Measurements from ENCODE around the gene MC1R. TPM values are rescaled to one million over a fixed set of nuclear protein-coding genes. Genes with fewer than 3 reads are reported as not detected.
"Not testable (repeated sequence)": the region's sequence is repeated elsewhere in the genome, so short reads cannot be mapped to it uniquely, and the experiment has no call there.

Gene MC1R
- total RNA-seq, 3 donors from 2014 or later (not counting 1 experiment from before 2014, with no cell fraction given): 12.3 to 22.2 (median 13.7) TPM

- Histone ChIP-seq H3K27ac (ENCODE audit: low read length) (no peak overlapping the region), H3K4me1 (ENCODE audit: control insufficient read depth, insufficient read depth, low read length) (peaks cover 8% of the 10 kb centered on the region), H3K27me3 (ENCODE audit: control insufficient read depth, insufficient read depth, low read length) (no peaks in the 10 kb centered on the region), H3K4me3 (ENCODE audit: low read length) (no peak overlapping the region), H3K9me3 (ENCODE audit: control insufficient read depth, insufficient read depth, low read length) (no peaks in the 10 kb centered on the region), H3K36me3 (ENCODE audit: control insufficient read depth, insufficient read depth, low read length) (no peaks in the 10 kb centered on the region)
- H3K9me3 Mint-ChIP-seq: no peaks in the 10 kb centered on the region
- no peak for TF ChIP-seq CTCF (IDR thresholded peaks at IDR 0.05)
- H3K27me3 Mint-ChIP-seq (ENCODE audit: low read depth in 2 of 2): no peaks in the 10 kb centered on the region
- H3K27ac Mint-ChIP-seq: no peak overlapping the region
- WGBS (ENCODE audit: insufficient coverage): 94% methylated on average over 9 of the region's 9 CpGs
- H3K4me1 Mint-ChIP-seq: peaks cover 1 to 7% of the 10 kb centered on the region in 2 donors
- H3K36me3 Mint-ChIP-seq: no peaks in the 10 kb centered on the region
- ATAC-seq (no peak), DNase-seq (no peak)
- intact Hi-C loops (cut with micrococcal nuclease): no loop called here
- no peak overlapping the region for H3K4me3 Mint-ChIP-seq
Observed at GRCh38 chr16:89966756-89967155, 48.1 kb downstream of the MC1R start.

- H3K4me3 ChIP-seq (ENCODE audit: low read length); H3K27ac ChIP-seq (ENCODE audit: low read length); DNase-seq; H3K27ac Mint-ChIP-seq; H3K9me3 Mint-ChIP-seq; H3K4me3 Mint-ChIP-seq; ATAC-seq; H3K27me3 ChIP-seq (ENCODE audit: control insufficient read depth, insufficient read depth, low read length); H3K36me3 ChIP-seq (ENCODE audit: control insufficient read depth, insufficient read depth, low read length); H3K4me1 Mint-ChIP-seq; intact Hi-C loops (cut with micrococcal nuclease); H3K27me3 Mint-ChIP-seq (ENCODE audit: low read depth in 2 of 2); H3K36me3 Mint-ChIP-seq; H3K9me3 ChIP-seq (ENCODE audit: control insufficient read depth, insufficient read depth, low read length): not testable (repeated sequence)
- H3K4me1 ChIP-seq (ENCODE audit: control insufficient read depth, insufficient read depth, low read length): peaks cover 13% of the 10 kb centered on the region
- WGBS (ENCODE audit: insufficient coverage): 97% methylated on average over 4 of the region's 5 CpGs
Observed at GRCh38 chr16:89967436-89967835, 48.8 kb downstream of the MC1R start.

GRCh38 chr16:89968074-89968473 is 49.4 kb downstream of the MC1R start:
- WGBS (ENCODE audit: insufficient coverage): 99% methylated on average over 11 of the region's 11 CpGs
- H3K36me3 Mint-ChIP-seq; ATAC-seq; H3K4me3 Mint-ChIP-seq; H3K36me3 ChIP-seq (ENCODE audit: control insufficient read depth, insufficient read depth, low read length); H3K4me1 Mint-ChIP-seq; H3K27ac ChIP-seq (ENCODE audit: low read length); H3K27ac Mint-ChIP-seq; H3K9me3 Mint-ChIP-seq; H3K27me3 ChIP-seq (ENCODE audit: control insufficient read depth, insufficient read depth, low read length); H3K4me3 ChIP-seq (ENCODE audit: low read length); H3K9me3 ChIP-seq (ENCODE audit: control insufficient read depth, insufficient read depth, low read length); intact Hi-C loops (cut with micrococcal nuclease); DNase-seq; H3K27me3 Mint-ChIP-seq (ENCODE audit: low read depth in 2 of 2): not testable (repeated sequence)
- H3K4me1 ChIP-seq (ENCODE audit: control insufficient read depth, insufficient read depth, low read length): peaks cover 15% of the 10 kb centered on the region

GRCh38 chr16:89969741-89970410 is 51.2 kb downstream of the MC1R start:
- Histone ChIP-seq H3K9me3 (ENCODE audit: control insufficient read depth, insufficient read depth, low read length) (no peaks in the 10 kb centered on the region), H3K4me1 (ENCODE audit: control insufficient read depth, insufficient read depth, low read length) (peaks cover 27% of the 10 kb centered on the region), H3K27ac (ENCODE audit: low read length) (no peak overlapping the region), H3K27me3 (ENCODE audit: control insufficient read depth, insufficient read depth, low read length) (no peaks in the 10 kb centered on the region), H3K4me3 (ENCODE audit: low read length) (no peak overlapping the region), H3K36me3 (ENCODE audit: control insufficient read depth, insufficient read depth, low read length) (no peaks in the 10 kb centered on the region)
- H3K4me1 Mint-ChIP-seq: peaks cover 9 to 20% of the 10 kb centered on the region in 2 donors
- no peaks in the 10 kb centered on the region for H3K9me3 Mint-ChIP-seq
- no peak overlapping the region for H3K4me3 Mint-ChIP-seq
- intact Hi-C loops (cut with micrococcal nuclease): no loop called here
- no peak overlapping the region for H3K27ac Mint-ChIP-seq
- no peaks in the 10 kb centered on the region for H3K27me3 Mint-ChIP-seq (ENCODE audit: low read depth in 2 of 2)
- no peak for ATAC-seq
- H3K36me3 Mint-ChIP-seq: no peaks in the 10 kb centered on the region
- WGBS (ENCODE audit: insufficient coverage): 55% methylated on average over 5 of the region's 6 CpGs
- no peak for TF ChIP-seq CTCF (IDR thresholded peaks at IDR 0.05)
- DNase-seq: no peak

Other genes starting within 250 kb of the MC1R start
- 100 to 1,000 TPM; 102 to 123 (median 114) TPM for gene CDK10, start 232.2 kb upstream of the MC1R start, total RNA-seq
- gene SPATA2L, start 217.2 kb upstream of the MC1R start, total RNA-seq: 10 to 100 TPM; 23.1 to 37.9 (median 24.0) TPM
- 10 to 100 TPM; 31.7 to 43.0 (median 35.4) TPM for gene VPS9D1, start 198.0 kb upstream of the MC1R start, total RNA-seq
- gene ZNF276, start 197.3 kb upstream of the MC1R start, total RNA-seq: 100 to 1,000 TPM; 146 to 206 (median 186) TPM
- gene FANCA, start 102.2 kb upstream of the MC1R start, total RNA-seq: 10 to 100 TPM; 43.3 to 45.4 (median 45.1) TPM
- 1 to 10 TPM; 4.5 to 8.7 (median 6.5) TPM for gene SPIRE2, start 90.4 kb upstream of the MC1R start, total RNA-seq
- gene TCF25, start 45.3 kb upstream of the MC1R start, total RNA-seq: 100 to 1,000 TPM; 509 to 682 (median 567) TPM
- 1 to 10 TPM; 1.1 to 1.3 (median 1.2) TPM for gene TUBB3, start 4.5 kb downstream of the MC1R start, total RNA-seq
- 10 to 100 TPM; 43.0 to 60.3 (median 50.1) TPM for gene DEF8, start 29.9 kb downstream of the MC1R start, total RNA-seq
- gene DBNDD1, start 100.6 kb downstream of the MC1R start, total RNA-seq: under 1 TPM in 1 of 3 donors, not detected in 2; 0.20 TPM
- not detected for gene PRDM7, start 158.5 kb downstream of the MC1R start, total RNA-seq

All from natural killer cell (primary cell).